GM21576 (cell line): ENCODE data around the gene CNGB1.
A peak's percentile ranks its signal among the peaks of the same experiment; 100 is the strongest.
"Not testable (repeated sequence)": the region's sequence is repeated elsewhere in the genome, so short reads cannot be mapped to it uniquely, and the experiment has no call there.

Experiments used
- ATAC-seq: cut with Tn5 transposase; IDR thresholded peaks from one replicate; pipeline ENCODE4 v1.9.1; 2021; ENCODE audit warnings: mild to moderate bottlenecking, moderate library complexity; ENCODE audit not compliant: unreplicated experiment

Gene CNGB1

DNA sequence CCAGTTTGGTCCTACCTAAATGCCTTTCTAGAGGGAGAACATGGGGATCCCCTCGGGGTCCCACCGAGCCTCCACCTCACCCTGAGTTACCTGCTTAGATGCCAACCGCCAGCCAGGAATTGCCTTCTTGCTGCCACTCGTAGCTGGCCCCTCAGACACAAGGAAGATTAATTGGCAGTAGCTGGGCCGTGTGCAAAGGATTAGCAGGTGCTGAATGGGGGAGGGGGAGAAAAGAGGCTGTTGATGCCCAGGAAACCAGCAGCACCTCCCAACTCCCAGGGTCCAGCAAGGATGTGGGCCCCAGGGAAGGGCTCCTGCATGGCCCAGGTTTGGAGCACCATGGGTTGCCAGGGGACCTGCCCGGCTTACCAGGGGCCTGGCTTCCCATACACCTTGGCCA lies at the start of gene CNGB1:
Gene CNGB1 (minus strand): TSS at position 159 of the 400 bp plus-strand sequence. CDS start 3,842 bp downstream, outside the sequence.
- ATAC-seq, result no peak

GRCh38 chr16:58019866-58020538 lies 49.1 kb upstream of the CNGB1 start:
- no peak for ATAC-seq

DNA sequence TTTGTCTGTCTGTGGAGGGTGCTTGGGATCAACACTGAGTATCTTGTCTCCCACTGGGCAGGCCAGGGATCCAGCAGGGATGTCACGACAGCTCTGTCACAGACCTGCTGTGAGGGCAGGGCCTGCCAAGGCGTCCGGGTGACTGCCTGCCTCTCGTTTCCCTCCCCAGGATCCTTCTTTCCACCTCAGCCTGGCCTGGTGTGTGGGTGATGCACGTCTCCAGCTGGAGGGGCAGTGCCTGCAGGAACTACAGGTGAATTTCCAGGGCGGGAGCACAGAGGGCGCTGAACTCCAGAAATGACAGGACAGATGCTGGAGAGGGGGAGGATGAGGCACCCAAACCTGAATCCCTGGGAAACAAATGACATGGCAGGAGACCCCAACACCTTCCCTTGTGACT lies 47.9 kb upstream of the CNGB1 start:
- ATAC-seq, result no peak

DNA sequence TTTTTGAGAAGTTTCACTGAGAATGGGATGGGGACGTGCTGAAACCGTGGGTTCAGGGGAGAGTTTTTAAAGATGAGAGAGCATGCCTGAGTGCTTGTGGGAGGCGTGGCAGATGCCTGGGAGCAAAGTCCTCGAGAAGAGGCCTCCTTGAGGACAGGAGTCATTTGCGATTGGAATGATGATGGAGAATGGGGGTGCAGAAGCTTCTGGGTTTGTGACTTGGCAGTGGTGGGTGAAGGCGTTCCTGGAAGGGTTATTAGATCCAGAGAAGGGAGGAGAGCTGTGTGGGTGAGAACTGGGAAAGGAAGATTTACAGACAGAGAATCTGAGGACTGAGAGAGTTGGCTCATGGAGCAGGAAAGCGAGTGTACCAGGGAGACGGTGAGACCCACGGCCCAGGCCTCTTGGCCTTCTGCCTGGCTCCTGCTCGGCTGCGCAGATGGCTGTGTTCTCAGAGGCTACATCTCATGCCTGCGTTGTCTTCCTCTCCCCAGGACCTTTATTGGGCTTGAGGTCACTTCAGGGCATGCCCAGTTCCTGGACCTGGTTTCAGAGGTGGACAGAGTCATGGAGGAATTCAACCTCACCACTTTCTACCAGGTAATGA lies 46.0 kb upstream of the CNGB1 start:
- no peak for ATAC-seq

GRCh38 chr16:58013201-58013956 lies 42.5 kb upstream of the CNGB1 start:
- no peak for ATAC-seq

DNA sequence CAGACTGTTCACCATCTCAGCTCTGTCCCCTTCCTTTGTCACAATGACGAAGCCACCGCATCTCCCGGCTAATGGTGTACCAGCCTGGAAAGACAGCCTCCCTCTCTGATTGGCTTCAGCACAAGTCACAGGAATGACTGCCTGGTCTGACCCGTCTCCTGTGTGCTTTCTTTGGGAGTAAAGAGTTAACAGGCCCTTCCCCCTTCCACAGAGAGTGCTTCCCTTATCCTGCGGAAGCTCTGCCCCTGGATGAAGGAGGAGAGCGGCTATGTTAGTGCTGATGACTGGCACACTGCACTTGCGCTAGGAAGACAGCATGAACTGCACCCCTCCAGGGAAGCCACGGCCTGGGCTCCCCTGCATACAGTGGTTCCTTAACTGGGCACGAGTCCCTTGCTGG lies 41.6 kb upstream of the CNGB1 start:
- no peak for ATAC-seq

DNA sequence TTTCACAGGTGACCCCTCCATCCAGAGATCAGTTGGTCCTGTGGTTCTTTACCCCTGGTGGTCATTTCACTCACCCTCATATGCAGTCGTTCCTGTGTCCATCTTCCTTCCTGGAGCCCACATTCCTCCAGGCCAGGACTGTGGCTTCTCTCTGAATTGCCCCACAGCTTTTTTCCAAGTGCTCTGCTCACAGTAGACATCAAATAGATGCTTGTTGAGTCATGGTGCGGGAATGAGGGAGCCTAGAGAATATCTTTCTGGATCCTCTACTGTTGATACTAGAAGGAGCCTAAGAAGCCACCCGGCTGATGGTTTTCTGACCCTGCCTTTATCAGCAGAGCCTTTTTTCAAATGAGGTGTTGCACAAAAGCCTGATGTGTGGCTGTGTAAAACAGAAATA lies 40.7 kb upstream of the CNGB1 start:
- no peak for ATAC-seq

- no peak for ATAC-seq
These were observed 40.0 kb upstream of the CNGB1 start for GRCh38 chr16:58010886-58011285.

GRCh38 chr16:58009856-58010416 lies 39.0 kb upstream of the CNGB1 start:
- no peak for ATAC-seq

DNA sequence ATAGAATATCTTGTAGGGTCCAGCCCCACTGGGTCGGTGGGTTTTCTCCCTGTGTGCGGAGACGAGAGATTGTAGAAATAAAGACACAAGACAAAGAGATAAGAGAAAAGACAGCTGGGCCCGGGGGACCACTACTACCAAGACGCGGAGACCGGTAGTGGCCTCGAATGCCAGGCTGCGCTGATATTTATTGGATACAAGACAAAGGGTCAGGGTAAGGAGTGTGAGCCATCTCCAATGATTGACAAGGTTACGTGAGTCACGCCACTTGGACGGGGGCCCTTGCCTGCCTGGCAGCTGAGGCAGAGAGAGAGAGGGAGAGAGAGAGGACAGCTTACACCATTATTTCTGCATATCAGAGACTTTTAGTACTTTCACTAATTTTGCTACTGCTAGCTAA lies 33.8 kb upstream of the CNGB1 start:
- not testable (repeated sequence) for ATAC-seq

DNA sequence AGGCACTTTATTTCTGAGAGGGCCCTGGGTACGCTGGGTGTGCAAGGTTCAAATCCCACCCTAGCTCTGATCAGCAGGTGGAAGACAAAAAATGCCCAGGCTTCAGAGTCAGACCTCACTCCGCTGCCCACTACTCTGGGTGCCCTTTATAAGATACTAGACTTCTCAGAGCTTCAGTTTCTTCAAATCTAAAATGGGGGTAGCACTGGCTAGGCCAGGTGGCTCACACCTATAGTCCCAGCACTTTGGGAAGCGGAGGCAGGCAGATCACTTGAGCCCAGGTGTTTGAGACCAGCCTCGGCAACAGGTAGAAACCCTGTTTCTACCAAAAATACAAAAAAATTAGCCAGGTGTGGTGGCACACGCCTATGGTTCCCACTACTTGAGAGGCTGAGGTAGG lies 32.0 kb upstream of the CNGB1 start:
- no peak for ATAC-seq

DNA sequence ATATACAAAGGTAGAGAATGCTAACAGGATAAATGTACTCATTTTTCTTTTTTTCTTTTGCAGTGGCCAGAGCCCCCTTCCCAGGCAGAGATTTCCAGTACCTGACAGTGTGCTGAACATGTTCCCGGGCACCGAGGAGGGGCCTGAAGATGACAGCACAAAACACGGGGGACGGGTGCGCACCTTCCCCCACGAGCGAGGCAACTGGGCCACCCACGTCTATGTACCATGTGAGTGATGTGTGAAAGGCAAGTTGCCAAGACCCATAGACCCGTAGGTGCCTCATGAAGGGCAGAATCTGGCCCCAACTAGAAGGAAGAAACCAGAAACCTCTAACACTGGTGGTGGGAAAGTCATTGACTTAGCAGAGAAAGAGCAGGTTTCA lies 31.5 kb upstream of the CNGB1 start:
- ATAC-seq, result no peak

DNA sequence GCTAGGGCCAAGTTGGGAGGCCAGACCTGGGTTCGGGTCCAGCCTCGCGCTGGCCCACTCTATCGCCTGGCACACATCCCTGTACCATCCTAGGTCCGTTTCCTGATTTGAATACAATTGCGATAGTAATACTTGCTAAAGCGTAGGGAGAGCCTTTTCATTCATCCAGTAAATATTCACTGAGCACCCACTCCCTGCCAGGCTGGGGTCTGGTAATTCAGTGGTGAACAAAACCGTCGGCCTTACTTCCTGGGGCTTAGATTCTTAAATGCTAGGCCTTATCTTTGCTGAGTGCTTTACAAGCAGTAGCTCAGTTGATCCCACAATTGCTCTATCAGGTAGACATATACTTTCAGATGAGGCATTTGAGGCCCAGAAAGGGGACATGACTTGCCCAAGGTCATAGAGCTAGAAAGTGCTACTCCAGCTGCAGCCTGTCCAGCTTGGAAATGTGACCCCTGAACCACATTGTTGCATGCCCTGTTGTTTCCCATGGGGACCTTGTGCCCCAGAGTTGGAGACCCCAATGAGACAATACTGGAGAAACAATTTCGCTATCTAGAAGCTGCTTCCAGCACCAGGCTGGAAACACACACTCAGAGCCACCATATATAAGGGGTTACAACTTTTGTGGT lies 31.0 kb upstream of the CNGB1 start:
- ATAC-seq, result no peak

DNA sequence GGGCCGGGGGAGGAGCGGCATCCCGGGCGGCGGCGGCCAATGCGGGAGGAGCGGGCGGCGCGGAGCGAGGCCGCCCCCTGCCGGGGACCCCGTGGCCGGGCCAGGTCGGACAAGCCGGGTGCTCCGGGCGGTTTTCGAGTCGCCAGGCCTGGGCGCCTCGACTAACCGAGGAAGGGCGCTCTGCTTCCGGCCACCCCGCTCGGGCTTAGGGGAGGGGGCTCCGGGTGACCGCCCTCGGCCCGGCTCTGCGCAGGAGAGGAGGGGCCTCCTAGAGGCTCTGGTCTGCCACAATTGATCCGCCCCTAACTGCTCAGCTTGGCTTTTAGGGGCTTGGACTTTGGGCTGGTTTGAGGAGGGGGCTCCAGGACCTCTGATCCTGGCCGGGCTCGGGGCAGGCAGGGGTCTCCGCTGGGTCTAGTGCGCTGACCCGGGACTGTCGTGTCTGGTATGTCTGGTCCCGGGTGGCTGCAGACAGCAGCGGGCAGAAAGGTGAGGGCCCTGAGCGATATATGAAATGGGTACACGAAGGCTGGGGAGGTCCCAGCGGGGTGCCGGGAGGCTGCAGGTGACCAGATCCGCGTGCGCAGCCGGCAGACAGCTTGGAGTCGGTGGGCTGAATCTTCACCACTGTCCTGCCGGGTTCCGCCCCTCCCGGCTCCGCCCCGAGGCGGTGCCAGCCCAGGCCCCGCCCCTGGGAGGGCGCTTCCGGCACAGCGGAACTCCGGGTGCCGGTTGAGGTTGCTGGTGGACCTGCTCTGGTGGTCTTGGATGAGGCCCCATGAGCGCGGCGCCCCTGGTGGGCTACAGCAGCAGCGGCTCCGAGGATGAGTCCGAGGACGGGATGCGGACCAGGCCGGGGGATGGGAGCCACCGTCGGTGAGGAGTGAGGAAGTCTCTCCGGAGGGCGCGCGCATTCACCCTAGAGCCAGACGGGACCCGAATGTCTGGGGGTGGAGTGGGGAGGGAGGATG lies 30.1 kb upstream of the CNGB1 start, which contains the start of gene USB1:
Gene USB1 (plus strand): TSS at position 702 of the 971 bp plus-strand sequence. CDS start 77 bp downstream, at position 779.
- ATAC-seq, result peak; percentile 84

- peak; percentile 20 for ATAC-seq
These were observed 29.2 kb upstream of the CNGB1 start, which contains the start of gene ZNF319 for GRCh38 chr16:57999971-58000705. TSS of gene ZNF319 (minus strand) at chr16:58000672. CDS start at chr16:57998265, 2,407 bp downstream.

DNA sequence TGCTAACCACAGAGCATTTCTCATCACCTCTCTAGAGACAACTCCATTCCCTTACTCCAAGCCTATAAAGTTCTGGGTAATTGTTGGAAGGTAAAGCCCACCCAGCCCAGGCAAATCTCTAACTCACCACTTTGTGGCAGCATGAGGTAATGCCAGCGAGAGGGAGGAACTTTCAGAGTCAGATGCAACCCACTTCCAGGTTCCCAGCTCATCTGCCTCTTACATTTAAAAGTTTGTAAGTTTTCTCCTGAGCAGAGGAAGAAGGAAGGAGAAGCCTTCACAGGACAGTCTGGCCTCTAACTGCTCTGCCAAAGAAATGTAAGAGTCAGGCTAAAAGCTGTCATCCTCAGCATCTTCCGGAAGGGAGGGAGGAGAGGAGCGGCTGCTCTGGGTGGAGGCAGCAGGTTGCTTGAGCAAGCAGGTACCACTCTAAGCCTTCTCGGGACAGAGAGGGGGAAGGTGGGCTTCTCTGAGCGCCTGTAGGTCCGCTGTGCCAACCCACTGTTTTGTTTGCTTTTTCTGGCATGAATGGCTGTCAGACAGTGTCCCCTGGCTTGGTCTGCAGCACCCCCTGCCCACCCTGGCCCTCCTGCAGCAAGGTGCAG lies 28.5 kb upstream of the CNGB1 start:
- ATAC-seq, result no peak

DNA sequence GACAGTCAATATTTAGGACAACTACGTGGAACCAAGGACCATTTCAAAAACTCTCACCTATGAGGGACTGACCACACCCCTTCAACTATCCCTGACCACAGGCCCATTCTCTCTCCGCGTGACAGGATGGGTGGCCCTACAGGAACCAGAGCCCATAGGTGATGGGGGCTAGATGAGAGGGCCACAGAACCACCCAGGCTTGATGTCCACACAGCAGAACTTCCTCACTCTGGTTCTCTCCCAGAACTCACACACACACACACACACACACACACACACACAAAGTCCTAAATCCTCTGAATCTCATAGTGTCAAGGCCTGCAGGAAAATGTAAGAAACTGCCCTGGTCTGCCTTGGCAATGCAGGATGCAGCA lies 28.1 kb upstream of the CNGB1 start:
- ATAC-seq, result no peak

GRCh38 chr16:57998486-57998885 lies 27.6 kb upstream of the CNGB1 start:
- ATAC-seq, result no peak
